H9 (cell line): ENCODE measurements around the gene PBX1. TPM values are rescaled to one million over a fixed set of nuclear protein-coding genes. Genes with fewer than 3 reads are reported as not detected.

Experiments used
- DNase-seq: peaks from one replicate; pipeline ENCODE4 v3.0.0-alpha.2; 2017
- H2AFZ ChIP-seq: one replicate; pipeline ENCODE4 v1.6.1; 2013; ENCODE audit warnings: mild to moderate bottlenecking, low read length, control low read depth, moderate library complexity
- H2AK5ac ChIP-seq: 2 replicates; pipeline ENCODE4 v1.6.1; 2013; ENCODE audit warnings: low read length, control low read depth, mixed read lengths; ENCODE audit not compliant: insufficient read length
- H2BK120ac ChIP-seq: one replicate; pipeline ENCODE4 v1.6.1; 2013; ENCODE audit warnings: low read depth, mild to moderate bottlenecking, low read length, control low read depth, inconsistent platforms; ENCODE audit not compliant: poor library complexity, severe bottlenecking
- H2BK12ac ChIP-seq: 2 replicates; pipeline ENCODE4 v1.6.1; 2013; ENCODE audit warnings: low read length, control low read depth, mixed read lengths, low read depth; ENCODE audit not compliant: insufficient read length
- H2BK15ac ChIP-seq: 2 replicates; pipeline ENCODE4 v1.6.1; 2013; ENCODE audit warnings: low read depth, low read length, control low read depth
- H2BK20ac ChIP-seq: one replicate; pipeline ENCODE4 v1.6.1; 2013; ENCODE audit warnings: low read depth, mild to moderate bottlenecking, low read length, control low read depth, inconsistent platforms; ENCODE audit not compliant: poor library complexity, severe bottlenecking
- H2BK5ac ChIP-seq: 2 replicates; pipeline ENCODE4 v1.6.1; 2013; ENCODE audit warnings: low read length, control low read depth, mixed read lengths; ENCODE audit not compliant: insufficient read length
- H3K14ac ChIP-seq: 2 replicates; pipeline ENCODE4 v1.6.1; 2013; ENCODE audit warnings: low read length, control low read depth; ENCODE audit not compliant: insufficient read depth
- H3K18ac ChIP-seq: 2 replicates; pipeline ENCODE4 v1.6.1; 2013; ENCODE audit warnings: low read depth, mild to moderate bottlenecking, mixed read lengths, low read length, control low read depth; ENCODE audit not compliant: insufficient read length
- H3K23ac ChIP-seq: 2 replicates; pipeline ENCODE4 v1.6.1; 2013; ENCODE audit warnings: low read length, control low read depth, mixed read lengths, low read depth; ENCODE audit not compliant: insufficient read length
- H3K23me2 ChIP-seq: 2 replicates; pipeline ENCODE4 v1.6.1; 2013; ENCODE audit warnings: low read depth, mild to moderate bottlenecking, mixed read lengths, low read length, control low read depth; ENCODE audit not compliant: insufficient read length, poor library complexity, severe bottlenecking
- H3K27ac ChIP-seq: 2 replicates; pipeline ENCODE4 v1.5.1; 2013; ENCODE audit warnings: low read length, control low read depth, mixed read lengths, low read depth; ENCODE audit not compliant: insufficient read length
- H3K27me3 ChIP-seq: 2 replicates; pipeline ENCODE4 v1.6.1; 2013; ENCODE audit warnings: low read length, control low read depth, inconsistent platforms; ENCODE audit not compliant: insufficient read depth
- H3K4ac ChIP-seq: 2 replicates; pipeline ENCODE4 v1.6.1; 2013; ENCODE audit warnings: low read depth, mild to moderate bottlenecking, control low read depth, inconsistent platforms, low read length, moderate library complexity
- H3K4me1 ChIP-seq: 2 replicates; pipeline ENCODE4 v1.6.1; 2013; ENCODE audit warnings: low read length, control low read depth, inconsistent platforms; ENCODE audit not compliant: insufficient read depth
- H3K4me2 ChIP-seq: 2 replicates; pipeline ENCODE4 v1.6.1; 2013; ENCODE audit warnings: low read length, control low read depth, mixed read lengths; ENCODE audit not compliant: insufficient read length, insufficient read depth
- H3K56ac ChIP-seq: 2 replicates; pipeline ENCODE4 v1.6.1; 2013; ENCODE audit warnings: low read depth, mild to moderate bottlenecking, mixed read lengths, low read length, control low read depth; ENCODE audit not compliant: insufficient read length
- H3K79me1 ChIP-seq: 2 replicates; pipeline ENCODE4 v1.6.1; 2013; ENCODE audit warnings: low read depth, mild to moderate bottlenecking, moderate library complexity, low read length, control low read depth, inconsistent platforms; ENCODE audit not compliant: insufficient read depth, poor library complexity, severe bottlenecking
- H3K79me2 ChIP-seq: 2 replicates; pipeline ENCODE4 v1.6.1; 2013; ENCODE audit warnings: low read length, control low read depth, inconsistent platforms; ENCODE audit not compliant: insufficient read depth
- H3K9ac ChIP-seq: 2 replicates; pipeline ENCODE4 v1.6.1; 2013; ENCODE audit warnings: low read length, control low read depth, mixed read lengths; ENCODE audit not compliant: insufficient read length; ENCODE audit errors: extremely low read depth
- H3K9me3 ChIP-seq: one replicate; pipeline ENCODE4 v1.6.1; 2013; ENCODE audit warnings: low read depth, low read length, inconsistent platforms; ENCODE audit not compliant: control insufficient read depth
- H3T11ph ChIP-seq: one replicate; pipeline ENCODE4 v1.6.1; 2013; ENCODE audit warnings: mild to moderate bottlenecking, low read length, control low read depth, inconsistent platforms
- H4K20me1 ChIP-seq: one replicate; pipeline ENCODE4 v1.6.1; 2013; ENCODE audit not compliant: control insufficient read depth, insufficient read length, insufficient read depth
- H4K5ac ChIP-seq: 2 replicates; pipeline ENCODE4 v1.6.1; 2013; ENCODE audit warnings: low read depth, mild to moderate bottlenecking, mixed read lengths, low read length, control low read depth; ENCODE audit not compliant: insufficient read length
- H4K8ac ChIP-seq: replicated peaks from 2 replicates; pipeline ENCODE4 v1.6.1; 2013; ENCODE audit warnings: low read length, control low read depth, mixed read lengths, low read depth; ENCODE audit not compliant: insufficient read length
- H4K91ac ChIP-seq: 2 replicates; pipeline ENCODE4 v1.6.1; 2013; ENCODE audit warnings: low read depth, mild to moderate bottlenecking, moderate library complexity, mixed read lengths, low read length, control low read depth; ENCODE audit not compliant: insufficient read length
- H3K27ac Mint-ChIP-seq, 3 experiments: 2 replicates in 2 of 3; 3 replicates in 1 of 3; pipeline ENCODE4 v1.8.0; 2020 to 2021; ENCODE audit warnings: mixed read lengths in 3 of 3, mild to moderate bottlenecking in 1 of 3, moderate library complexity in 1 of 3
- H3K27me3 Mint-ChIP-seq: 2 replicates; pipeline ENCODE4 v1.8.0; 2021; ENCODE audit warnings: low read depth, mild to moderate bottlenecking, moderate library complexity, mixed read lengths
- H3K36me3 Mint-ChIP-seq, 3 experiments: 2 replicates in 2 of 3; 3 replicates in 1 of 3; pipeline ENCODE4 v1.8.0; 2020 to 2021; ENCODE audit warnings: low read depth in 3 of 3, mixed read lengths in 3 of 3; ENCODE audit not compliant: insufficient read depth in 1 of 3
- H3K4me1 Mint-ChIP-seq, 2 experiments: 2 replicates each; pipeline ENCODE4 v1.8.0; 2020; ENCODE audit warnings: mixed read lengths in 2 of 2
- H3K4me3 Mint-ChIP-seq, 2 experiments: 2 replicates in 1 of 2; 3 replicates in 1 of 2; pipeline ENCODE4 v1.8.0; 2020 to 2021; ENCODE audit warnings: mild to moderate bottlenecking in 2 of 2, mixed read lengths in 2 of 2, moderate library complexity in 1 of 2
- H3K9me3 Mint-ChIP-seq, 2 experiments: 2 replicates in 1 of 2; 3 replicates in 1 of 2; pipeline ENCODE4 v1.8.0; 2020; ENCODE audit warnings: mild to moderate bottlenecking in 2 of 2, mixed read lengths in 2 of 2, moderate library complexity in 1 of 2
- CTCF ChIP-seq: fragments of 200-600 bp; sonication (generic); conservative IDR thresholded peaks from 3 replicates; pipeline ENCODE4 v1.8.0; 2021; ENCODE audit warnings: antibody characterized with exemption, mild to moderate bottlenecking
- WGBS: extraction: QIAGEN DNeasy Blood & Tissue Kit; methylation state at CpG from one replicate; pipeline ENCODE4 v1.1.7; 2013; ENCODE audit warnings: missing lambda C conversion rate, low lambda C conversion rate, mixed read lengths; ENCODE audit not compliant: insufficient read length; ENCODE audit errors: extremely low coverage; 5-methylcytosine and 5-hydroxymethylcytosine counted together
- total RNA-seq: library from RNA; stranded (reverse); gene quantifications from 2 replicates; pipeline ENCODE4 v1.2.1, GENCODE V29; 2021

Gene PBX1
- total RNA-seq, 1 experiment from 2014 or later: 142 TPM

GRCh38 chr1:164689672-164690511 is 130.9 kb downstream of the PBX1 start:
- Histone ChIP-seq H3K79me2 (no peaks in the 10 kb centered on the region), H4K91ac (no peak overlapping the region)

More at GRCh38 chr1:164689672-164690511, 130.9 kb downstream of the PBX1 start:
- Histone ChIP-seq H3K14ac (no peak overlapping the region), H3K4ac (no peak overlapping the region), H3K9ac (no peak overlapping the region), H2BK15ac (no peak overlapping the region), H4K20me1 (no peaks in the 10 kb centered on the region), H4K8ac (no peak overlapping the region), H3K18ac (no peak overlapping the region), H2AFZ (no peak overlapping the region), H3K27ac (no peak overlapping the region), H3K23me2 (no peaks in the 10 kb centered on the region), H3K4me2 (peak overlapping the region; percentile 49), H2AK5ac (no peak overlapping the region), H3K56ac (no peak overlapping the region), H3T11ph (no peak overlapping the region), H3K9me3 (no peaks in the 10 kb centered on the region), H2BK12ac (no peak overlapping the region), H4K5ac (no peak overlapping the region), H3K23ac (no peak overlapping the region), H3K79me1 (no peaks in the 10 kb centered on the region), H2BK20ac (no peak overlapping the region), H3K27me3 (no peaks in the 10 kb centered on the region), H2BK120ac (no peak overlapping the region), H3K4me1 (no peaks in the 10 kb centered on the region; the same call in 1 of the 2 replicates), H2BK5ac (no peak overlapping the region)
- no peak for DNase-seq
- no CpG with 5 or more reads among the region's 13 CpGs for WGBS
- Mint-ChIP-seq H3K36me3 (peaks cover 4 to 15% (median 10%) of the 10 kb centered on the region in 3 experiments; a peak in 6 of 7 replicates), H3K4me1 (peaks cover 20 to 23% of the 10 kb centered on the region in 2 experiments), H3K27ac (peak overlapping the region; percentile 50 to 80 (median 65); a peak in 6 of 7 replicates), H3K4me3 (peak overlapping the region in 1 of 2 experiments; percentile 65; a peak in 3 of 5 replicates), H3K9me3 (no peaks in the 10 kb centered on the region), H3K27me3 (no peaks in the 10 kb centered on the region)
- TF ChIP-seq CTCF: no peak
